ENCODE data around the gene LTA. TPM values are rescaled to one million over a fixed set of nuclear protein-coding genes. Genes with fewer than 3 reads are reported as not detected.

Gene LTA
- total RNA-seq (2021; ENCODE audit: unreplicated experiment), result 0.72 TPM
- not detected for polyA plus RNA-seq (2012; ENCODE audit: insufficient read length)
- percentile 20 among the genes with signal in this experiment for Bru-seq, nascent RNA
- BruChase-seq, experiment 1, labeled RNA remaining after a 2-hour chase, result not detected
- percentile 28 among the genes with signal in this experiment for BruChase-seq, experiment 2, labeled RNA remaining after a 6-hour chase
- long read RNA-seq, result 0 reads

DNA sequence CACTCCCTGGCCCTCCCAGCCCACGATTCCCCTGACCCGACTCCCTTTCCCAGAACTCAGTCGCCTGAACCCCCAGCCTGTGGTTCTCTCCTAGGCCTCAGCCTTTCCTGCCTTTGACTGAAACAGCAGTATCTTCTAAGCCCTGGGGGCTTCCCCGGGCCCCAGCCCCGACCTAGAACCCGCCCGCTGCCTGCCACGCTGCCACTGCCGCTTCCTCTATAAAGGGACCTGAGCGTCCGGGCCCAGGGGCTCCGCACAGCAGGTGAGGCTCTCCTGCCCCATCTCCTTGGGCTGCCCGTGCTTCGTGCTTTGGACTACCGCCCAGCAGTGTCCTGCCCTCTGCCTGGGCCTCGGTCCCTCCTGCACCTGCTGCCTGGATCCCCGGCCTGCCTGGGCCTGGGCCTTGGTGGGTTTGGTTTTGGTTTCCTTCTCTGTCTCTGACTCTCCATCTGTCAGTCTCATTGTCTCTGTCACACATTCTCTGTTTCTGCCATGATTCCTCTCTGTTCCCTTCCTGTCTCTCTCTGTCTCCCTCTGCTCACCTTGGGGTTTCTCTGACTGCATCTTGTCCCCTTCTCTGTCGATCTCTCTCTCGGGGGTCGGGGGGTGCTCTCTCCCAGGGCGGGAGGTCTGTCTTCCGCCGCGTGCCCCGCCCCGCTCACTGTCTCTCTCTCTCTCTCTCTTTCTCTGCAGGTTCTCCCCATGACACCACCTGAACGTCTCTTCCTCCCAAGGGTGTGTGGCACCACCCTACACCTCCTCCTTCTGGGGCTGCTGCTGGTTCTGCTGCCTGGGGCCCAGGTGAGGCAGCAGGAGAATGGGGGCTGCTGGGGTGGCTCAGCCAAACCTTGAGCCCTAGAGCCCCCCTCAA lies at the start of gene LTA:
Gene LTA (plus strand): TSS at position 249 of the 871 bp plus-strand sequence. CDS start 454 bp downstream, at position 703.
- CTCF ChIA-PET, result no interaction called here
- TF ChIP-seq, protein P1, sequence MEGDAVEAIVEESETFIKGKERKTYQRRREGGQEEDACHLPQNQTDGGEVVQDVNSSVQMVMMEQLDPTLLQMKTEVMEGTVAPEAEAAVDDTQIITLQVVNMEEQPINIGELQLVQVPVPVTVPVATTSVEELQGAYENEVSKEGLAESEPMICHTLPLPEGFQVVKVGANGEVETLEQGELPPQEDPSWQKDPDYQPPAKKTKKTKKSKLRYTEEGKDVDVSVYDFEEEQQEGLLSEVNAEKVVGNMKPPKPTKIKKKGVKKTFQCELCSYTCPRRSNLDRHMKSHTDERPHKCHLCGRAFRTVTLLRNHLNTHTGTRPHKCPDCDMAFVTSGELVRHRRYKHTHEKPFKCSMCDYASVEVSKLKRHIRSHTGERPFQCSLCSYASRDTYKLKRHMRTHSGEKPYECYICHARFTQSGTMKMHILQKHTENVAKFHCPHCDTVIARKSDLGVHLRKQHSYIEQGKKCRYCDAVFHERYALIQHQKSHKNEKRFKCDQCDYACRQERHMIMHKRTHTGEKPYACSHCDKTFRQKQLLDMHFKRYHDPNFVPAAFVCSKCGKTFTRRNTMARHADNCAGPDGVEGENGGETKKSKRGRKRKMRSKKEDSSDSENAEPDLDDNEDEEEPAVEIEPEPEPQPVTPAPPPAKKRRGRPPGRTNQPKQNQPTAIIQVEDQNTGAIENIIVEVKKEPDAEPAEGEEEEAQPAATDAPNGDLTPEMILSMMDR (IDR thresholded peaks at IDR 0.05), result no peak
- no peak for TF ChIP-seq REST (IDR thresholded peaks at IDR 0.05; ENCODE audit: insufficient read depth in 1 of 2, low read depth in 2 of 2, low read length in 1 of 2)
- no peak for TF ChIP-seq TCF7L2 (IDR thresholded peaks at IDR 0.05; ENCODE audit: low read depth, low read length)
- no peak for TF ChIP-seq SIN3A (IDR thresholded peaks at IDR 0.05; ENCODE audit: borderline replicate concordance, insufficient read depth, low read depth, low read length)
- no peak for TF ChIP-seq POLR2AphosphoS5 (IDR thresholded peaks at IDR 0.05; ENCODE audit: low read depth, low read length)
- H3K27me3 ChIP-seq (ENCODE audit: control insufficient read depth, insufficient read depth, low read length), result no peaks in the 10 kb centered on the region
- no peak within 1 kb of the TSS for H3K27ac ChIP-seq (ENCODE audit: low read length)
- H3K36me3 ChIP-seq (ENCODE audit: control insufficient read depth, insufficient read depth, low read length), result no peaks in the 10 kb centered on the region
- POLR2A ChIA-PET, result no interaction called here
- H3K9me3 ChIP-seq (ENCODE audit: control insufficient read depth, insufficient read depth, low read depth, low read length), result no peaks in the 10 kb centered on the region
- DNase-seq (ENCODE audit: low read depth, low spot score) (no peak), ATAC-seq (0 out of 2 replicates have a peak, but pooled peaks have one; percentile 24)
- no peaks in the 10 kb centered on the region for H3K4me1 ChIP-seq (ENCODE audit: control insufficient read depth, insufficient read depth, low read length)
- H3K4me3 ChIP-seq (ENCODE audit: low read depth in 2 of 2, low read length in 2 of 2), result no peak within 1 kb of the TSS
- intact Hi-C loops (cut with micrococcal nuclease; ENCODE audit: unreplicated experiment), result no loop called here
- in situ Hi-C loops (cut with HindIII; ENCODE audit: low pct_unique_long_range_greater_than_20kb, low sequenced_read_pairs), result no loop called here
- no TSS peak for BruUV-seq (replicated peaks)

GRCh38 chr6:31525553-31525931 lies 46.5 kb upstream of the LTA start:
- H3K27ac ChIP-seq (ENCODE audit: low read length), result no peak overlapping the region
- CTCF ChIA-PET, result interaction anchor here (0.6 kb wide), 2 partner anchors 55 to 76 kb away, joined by 8 to 13 read pairs; no protein-coding TSS in a partner anchor
- intact Hi-C loops (cut with micrococcal nuclease; ENCODE audit: unreplicated experiment) (no loop called here), in situ Hi-C loops (cut with HindIII; ENCODE audit: low pct_unique_long_range_greater_than_20kb, low sequenced_read_pairs) (no loop called here)
- no TSS peak for BruUV-seq (replicated peaks)
- H3K4me3 ChIP-seq (ENCODE audit: low read depth in 2 of 2, low read length in 2 of 2), result no peak overlapping the region
- H3K36me3 ChIP-seq (ENCODE audit: control insufficient read depth, insufficient read depth, low read length), result peaks cover 2% of the 10 kb centered on the region; the same call in 1 of the 2 replicates
- H3K9me3 ChIP-seq (ENCODE audit: control insufficient read depth, insufficient read depth, low read depth, low read length), result no peaks in the 10 kb centered on the region
- no peak for TF ChIP-seq SIN3A (IDR thresholded peaks at IDR 0.05; ENCODE audit: borderline replicate concordance, insufficient read depth, low read depth, low read length)
- no peak for TF ChIP-seq POLR2AphosphoS5 (IDR thresholded peaks at IDR 0.05; ENCODE audit: low read depth, low read length)
- TF ChIP-seq, protein P1 (IDR thresholded peaks at IDR 0.05), result no peak
- no peak for TF ChIP-seq REST (IDR thresholded peaks at IDR 0.05; ENCODE audit: insufficient read depth in 1 of 2, low read depth in 2 of 2, low read length in 1 of 2)
- TF ChIP-seq TCF7L2 (IDR thresholded peaks at IDR 0.05; ENCODE audit: low read depth, low read length), result no peak
- DNase-seq (ENCODE audit: low read depth, low spot score), result no peak
- no peak for ATAC-seq
- peaks cover 4% of the 10 kb centered on the region; the same call in 1 of the 2 replicates for H3K4me1 ChIP-seq (ENCODE audit: control insufficient read depth, insufficient read depth, low read length)
- POLR2A ChIA-PET, result no interaction called here
- no peaks in the 10 kb centered on the region for H3K27me3 ChIP-seq (ENCODE audit: control insufficient read depth, insufficient read depth, low read length)

Data from Panc1 (cell line).